HepG2 (cell line): ENCODE measurements around the gene UBL4B. TPM values are rescaled to one million over a fixed set of nuclear protein-coding genes. Genes with fewer than 3 reads are reported as not detected.

Source experiments
- ATAC-seq: fragments of 200-7000 bp; cut with Tn5 transposase; 3 replicates; pipeline ENCODE4 v1.9.1; 2020; ENCODE audit warnings: mild to moderate bottlenecking, moderate library complexity
- BruUV-seq: library from RNA; stranded (reverse); fragments of 400-500 nt; replicated peaks from 2 replicates; lab custom pipeline; 2021; lab: Mats Ljungman, UMichigan
- CTCF ChIA-PET: fragments of 300-600 bp; formaldehyde crosslinking; extraction: SDS; loops from one replicate; lab custom pipeline; 2021; ENCODE audit warnings: low total read pairs, inconsistent platforms, low intra/inter-chr PET ratio; lab: Yijun Ruan, JAX
- POLR2A ChIA-PET: fragments of 350-600 bp; sonication (Branson Sonifier 250); formaldehyde crosslinking; loops from one replicate; lab custom pipeline; 2020; ENCODE audit warnings: antibody characterized with exemption, inconsistent platforms; lab: Yijun Ruan, JAX
- DNase-seq: peaks from one replicate; pipeline ENCODE4 v3.0.0-alpha.2; 2015; ENCODE audit warnings: low spot score
- FAIRE-seq: peaks from 3 replicates; lab custom pipeline; 2011; peaks lifted over from hg19 to GRCh38; lab: Jason Lieb, UNC
- H2AFZ ChIP-seq: one replicate; pipeline ENCODE4 v1.6.1; 2011; ENCODE audit warnings: low read length, inconsistent platforms
- H3K27ac ChIP-seq: fragments of 300-600 bp; 3 replicates; pipeline ENCODE4 v1.8.0; 2011; ENCODE audit warnings: mixed run types, mild to moderate bottlenecking, mixed read lengths, low read length, inconsistent platforms; ENCODE audit not compliant: insufficient read depth; ENCODE audit errors: extremely low read length
- H3K27me3 ChIP-seq, 2 experiments: fragments of 200-600 bp in 1 of 2; 2 replicates in 1 of 2; 3 replicates in 1 of 2; pipeline versions ENCODE4 v1.6.0 to v1.8.0; 2011; ENCODE audit warnings: low read length in 2 of 2, mild to moderate bottlenecking in 2 of 2, moderate library complexity in 2 of 2, inconsistent platforms in 1 of 2; ENCODE audit not compliant: insufficient read depth in 2 of 2, control insufficient read depth in 1 of 2
- H3K36me3 ChIP-seq, 2 experiments: fragments of 200-600 bp in 1 of 2; replicated peaks in 1 of 2; 2 replicates in 1 of 2; 3 replicates in 1 of 2; pipeline versions ENCODE4 v1.5.1 to v1.8.0; 2011; ENCODE audit warnings: low read length in 2 of 2, inconsistent platforms in 1 of 2; ENCODE audit not compliant: insufficient read depth in 2 of 2, control insufficient read depth in 1 of 2
- H3K4me1 ChIP-seq: 2 replicates; pipeline ENCODE4 v1.5.1; 2012; ENCODE audit warnings: low read length, inconsistent platforms; ENCODE audit not compliant: insufficient read depth
- H3K4me2 ChIP-seq: 2 replicates; pipeline ENCODE4 v1.6.0; 2011; ENCODE audit warnings: low read depth, low read length, inconsistent platforms
- H3K4me3 ChIP-seq, 3 experiments: fragments of 200-600 bp in 1 of 3; sonication (generic), shearing (Covaris generic) in 1 of 3; replicated peaks in 1 of 3; 2 replicates each; pipeline ENCODE4 v1.5.1; 2011 to 2016; ENCODE audit warnings: low read length in 3 of 3, inconsistent platforms in 2 of 3, low read depth in 2 of 3, mild to moderate bottlenecking in 2 of 3, control low read depth in 1 of 3, mixed read lengths in 1 of 3; ENCODE audit not compliant: insufficient read depth in 1 of 3
- H3K79me2 ChIP-seq: one replicate; pipeline ENCODE4 v1.6.1; 2011; ENCODE audit warnings: low read length, inconsistent platforms; ENCODE audit not compliant: insufficient read depth
- H3K9ac ChIP-seq: 2 replicates; pipeline ENCODE4 v1.6.0; 2011; ENCODE audit warnings: mild to moderate bottlenecking, low read depth, low read length, inconsistent platforms; ENCODE audit not compliant: insufficient read depth
- H3K9me3 ChIP-seq: 2 replicates; pipeline ENCODE4 v1.5.1; 2012; ENCODE audit warnings: mild to moderate bottlenecking, low read length
- H4K20me1 ChIP-seq: 2 replicates; pipeline ENCODE4 v1.6.0; 2011; ENCODE audit warnings: inconsistent platforms, mild to moderate bottlenecking, low read length, moderate library complexity; ENCODE audit not compliant: insufficient read depth
- ATM ChIP-seq: fragments of 450-650 bp; IDR thresholded peaks from 2 replicates; pipeline ENCODE4 v1.7.1; 2017; ENCODE audit warnings: mild to moderate bottlenecking, borderline replicate concordance
- HCFC1 ChIP-seq: fragments of 150-350 bp; IDR thresholded peaks from 2 replicates; pipeline ENCODE4 v1.6.1; 2014; ENCODE audit warnings: low read depth, low read length
- NR2C2 ChIP-seq: sonication (generic); formaldehyde crosslinking; IDR thresholded peaks from 2 replicates; pipeline ENCODE4 v1.4.0; 2020; ENCODE audit warnings: missing genetic modification reagents, mild to moderate bottlenecking, moderate library complexity, borderline replicate concordance
- REXO4 ChIP-seq: sonication (generic); formaldehyde crosslinking; IDR thresholded peaks from 2 replicates; pipeline ENCODE4 v1.8.0; 2022; ENCODE audit warnings: missing genetic modification reagents, mild to moderate bottlenecking, borderline replicate concordance
- ZNF282 ChIP-seq: fragments of 450-650 bp; IDR thresholded peaks from 2 replicates; pipeline ENCODE4 v1.6.1; 2018; ENCODE audit not compliant: partially characterized antibody
- WGBS: methylation state at CpG from one replicate; pipeline ENCODE4 v1.1.6; 2017; ENCODE audit warnings: low lambda C conversion rate; 5-methylcytosine and 5-hydroxymethylcytosine counted together
- in situ Hi-C: cut with HindIII; loops from 2 replicates; pipeline ENCODE4 v1.10.0; 2017; ENCODE audit warnings: low pct_unique_long_range_greater_than_20kb; ENCODE audit not compliant: extremely low pct_ligation_motif_present
- intact Hi-C: fragments of 100-400 bp; cut with micrococcal nuclease; formaldehyde crosslinking; loops from one replicate; pipeline ENCODE4 v1.10.0; 2022; ENCODE audit not compliant: unreplicated experiment
- polyA plus RNA-seq, 8 experiments: library from polyadenylated mRNA; depleted of rRNA in 3 of 8; stranded (reverse) in 7 of 8; unstranded in 1 of 8; fragments of >200 nt; fragmentation: Illumina TruSeq in 4 of 8; extraction: Trizol in 4 of 8; gene quantifications; 2 replicates each; pipeline versions ENCODE4 v1.2.1 to v1.2.3, GENCODE V29; 2011 to 2016; ENCODE audit warnings: low read depth in 4 of 8, missing spikeins in 1 of 8, mixed read lengths in 1 of 8; ENCODE audit not compliant: insufficient read depth in 1 of 8
- total RNA-seq, 5 experiments: library from RNA; depleted of rRNA; stranded (reverse); fragments of >200 nt; fragmentation: Illumina TruSeq; extraction: Trizol; gene quantifications; 2 replicates each; pipeline ENCODE4 v1.2.3, GENCODE V29; 2016; ENCODE audit warnings: low read depth in 1 of 5
- TF ChIP-seq, protein P1 (sequence below): sonication (generic); formaldehyde crosslinking; IDR thresholded peaks from 2 replicates; pipeline ENCODE4 v1.4.0; 2020; ENCODE audit warnings: mild to moderate bottlenecking, low read depth, missing genetic modification reagents
- TF ChIP-seq, protein P2 (sequence below): sonication (generic); formaldehyde crosslinking; IDR thresholded peaks from 2 replicates; pipeline ENCODE4 v1.5.1; 2020; ENCODE audit warnings: missing genetic modification reagents, mild to moderate bottlenecking, borderline replicate concordance

UBL4B gene
- total and polyA plus RNA-seq, 2 of the 13 experiments (the other 11 are each of a cell fraction or from before 2014, with no cell fraction given): not detected

DNA sequence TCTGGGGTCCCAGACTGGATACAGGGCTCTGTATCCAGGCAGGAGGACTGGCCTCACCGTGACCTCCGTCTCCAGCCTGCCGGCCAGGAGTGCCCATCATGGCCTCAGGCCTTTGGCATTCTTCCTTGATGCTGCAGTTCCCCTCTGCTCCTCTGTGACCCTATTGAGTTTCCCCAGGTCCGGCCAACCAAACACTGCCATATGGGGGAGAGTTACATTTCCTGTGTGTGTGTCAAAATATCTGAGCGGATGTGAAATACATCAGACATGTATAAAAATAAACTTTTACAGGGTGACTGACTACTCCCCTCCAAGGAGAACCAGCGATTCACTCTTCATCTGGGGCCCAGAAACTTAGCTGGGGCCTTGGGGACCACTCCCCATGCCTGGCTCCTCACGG is 10.2 kb upstream of the UBL4B start:
- no TSS peak for BruUV-seq
- 34% methylated on average over 7 of the region's 7 CpGs for WGBS
- Histone ChIP-seq H3K4me2 (no peak overlapping the region), H3K9ac (no peak overlapping the region), H3K4me1 (peaks cover 18% of the 10 kb centered on the region), H3K79me2 (no peaks in the 10 kb centered on the region)
- TF ChIP-seq HCFC1 (no peak), ZNF282 (no peak), ATM (no peak), REXO4 (no peak), NR2C2 (CRISPR knock-in tag) (no peak)
- TF ChIP-seq, protein P1, sequence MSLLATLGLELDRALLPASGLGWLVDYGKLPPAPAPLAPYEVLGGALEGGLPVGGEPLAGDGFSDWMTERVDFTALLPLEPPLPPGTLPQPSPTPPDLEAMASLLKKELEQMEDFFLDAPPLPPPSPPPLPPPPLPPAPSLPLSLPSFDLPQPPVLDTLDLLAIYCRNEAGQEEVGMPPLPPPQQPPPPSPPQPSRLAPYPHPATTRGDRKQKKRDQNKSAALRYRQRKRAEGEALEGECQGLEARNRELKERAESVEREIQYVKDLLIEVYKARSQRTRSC (CRISPR knock-in tag): no peak
- TF ChIP-seq, protein P2, sequence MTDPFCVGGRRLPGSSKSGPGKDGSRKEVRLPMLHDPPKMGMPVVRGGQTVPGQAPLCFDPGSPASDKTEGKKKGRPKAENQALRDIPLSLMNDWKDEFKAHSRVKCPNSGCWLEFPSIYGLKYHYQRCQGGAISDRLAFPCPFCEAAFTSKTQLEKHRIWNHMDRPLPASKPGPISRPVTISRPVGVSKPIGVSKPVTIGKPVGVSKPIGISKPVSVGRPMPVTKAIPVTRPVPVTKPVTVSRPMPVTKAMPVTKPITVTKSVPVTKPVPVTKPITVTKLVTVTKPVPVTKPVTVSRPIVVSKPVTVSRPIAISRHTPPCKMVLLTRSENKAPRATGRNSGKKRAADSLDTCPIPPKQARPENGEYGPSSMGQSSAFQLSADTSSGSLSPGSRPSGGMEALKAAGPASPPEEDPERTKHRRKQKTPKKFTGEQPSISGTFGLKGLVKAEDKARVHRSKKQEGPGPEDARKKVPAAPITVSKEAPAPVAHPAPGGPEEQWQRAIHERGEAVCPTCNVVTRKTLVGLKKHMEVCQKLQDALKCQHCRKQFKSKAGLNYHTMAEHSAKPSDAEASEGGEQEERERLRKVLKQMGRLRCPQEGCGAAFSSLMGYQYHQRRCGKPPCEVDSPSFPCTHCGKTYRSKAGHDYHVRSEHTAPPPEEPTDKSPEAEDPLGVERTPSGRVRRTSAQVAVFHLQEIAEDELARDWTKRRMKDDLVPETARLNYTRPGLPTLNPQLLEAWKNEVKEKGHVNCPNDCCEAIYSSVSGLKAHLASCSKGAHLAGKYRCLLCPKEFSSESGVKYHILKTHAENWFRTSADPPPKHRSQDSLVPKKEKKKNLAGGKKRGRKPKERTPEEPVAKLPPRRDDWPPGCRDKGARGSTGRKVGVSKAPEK (CRISPR knock-in tag): no peak
- TF ChIP-seq, all 625 proteins: peak for 0
- intact Hi-C loops (no loop called here), in situ Hi-C loops (no loop called here)
- Histone ChIP-seq H2AFZ (no peak overlapping the region), H3K27me3 (peaks cover 1 to 36% of the 10 kb centered on the region in 2 experiments), H3K9me3 (no peaks in the 10 kb centered on the region), H3K27ac (no peak overlapping the region), H4K20me1 (no peaks in the 10 kb centered on the region), H3K4me3 (no peak overlapping the region), H3K36me3 (no peaks in the 10 kb centered on the region)
- no peak for FAIRE-seq
- POLR2A ChIA-PET: no interaction called here
- no peak for DNase-seq
- CTCF ChIA-PET: no interaction called here
- ATAC-seq: no peak
